HCT116 (cell line): ENCODE results near the gene CLASP1. TPM values are rescaled to one million over a fixed set of nuclear protein-coding genes. Genes with fewer than 3 reads are reported as not detected.

Source experiments
- ATAC-seq: fragments of 200-7000 bp; cut with Tn5 transposase; 2 replicates; pipeline ENCODE4 v1.9.1; 2020; ENCODE audit warnings: mild to moderate bottlenecking, moderate library complexity
- BruUV-seq: library from RNA; stranded (reverse); fragments of 400-500 nt; replicated peaks from 2 replicates; lab custom pipeline; 2021; lab: Mats Ljungman, UMichigan
- CTCF ChIA-PET: fragments of 300-600 bp; sonication (Branson Sonifier 250); formaldehyde crosslinking; loops from one replicate; lab custom pipeline; 2021; ENCODE audit warnings: antibody characterized with exemption; lab: Charles Lee
- POLR2A ChIA-PET: fragments of 300-600, 350-600 bp; sonication (Branson Sonifier 250); formaldehyde crosslinking; loops from one replicate; lab custom pipeline; 2021; ENCODE audit warnings: antibody characterized with exemption; lab: Charles Lee
- RAD21 ChIA-PET, 2 experiments: fragments of 300-600 bp; sonication (Branson Sonifier 250); formaldehyde crosslinking; loops; one replicate each; lab custom pipeline; 2023; ENCODE audit warnings: low total read pairs in 2 of 2; ENCODE audit not compliant: uncharacterized antibody in 2 of 2, unreplicated experiment in 2 of 2, low non-redundant PET in 1 of 2; lab: Charles Lee
- DNase-seq: peaks from one replicate; pipeline ENCODE4 v3.0.0-alpha.2; 2010; ENCODE audit warnings: low read depth, low spot score
- H2AFZ ChIP-seq: fragments of 200-600 bp; shearing (Covaris generic), sonication (generic); 2 replicates; pipeline ENCODE4 v1.6.1; 2017; ENCODE audit warnings: low read depth, mixed run types, mixed read lengths, antibody characterized with exemption, low read length; ENCODE audit not compliant: poor library complexity, severe bottlenecking
- H3K27ac ChIP-seq: 2 replicates; pipeline ENCODE4 v1.5.1; 2012; ENCODE audit warnings: low read depth, low read length
- H3K27me3 ChIP-seq: fragments of 200-600 bp; sonication (generic); 2 replicates; pipeline ENCODE4 v1.6.1; 2016; ENCODE audit warnings: mixed run types, low read length, mixed read lengths; ENCODE audit not compliant: insufficient read depth
- H3K36me3 ChIP-seq, 2 experiments: fragments of 200-500 bp in 1 of 2; fragments of 200-600 bp in 1 of 2; sonication (Bioruptor generic) in 1 of 2; sonication (generic) in 1 of 2; 2 replicates each; pipeline versions ENCODE4 v1.5.1 to v1.6.1; 2014 to 2016; ENCODE audit warnings: low read length in 2 of 2, inconsistent platforms in 1 of 2, mixed read lengths in 1 of 2, mixed run types in 1 of 2; ENCODE audit not compliant: insufficient read depth in 2 of 2, control insufficient read depth in 1 of 2
- H3K4me1 ChIP-seq, 2 experiments: fragments of 200-600 bp in 1 of 2; sonication (generic) in 1 of 2; 2 replicates each; pipeline versions ENCODE4 v1.5.1 to v1.6.1; 2012 to 2017; ENCODE audit warnings: low read length in 2 of 2, inconsistent platforms in 1 of 2, mild to moderate bottlenecking in 1 of 2, mixed read lengths in 1 of 2, mixed run types in 1 of 2, moderate library complexity in 1 of 2; ENCODE audit not compliant: insufficient read depth in 2 of 2, control insufficient read depth in 1 of 2
- H3K4me2 ChIP-seq: fragments of 200-600 bp; sonication (generic); 2 replicates; pipeline ENCODE4 v1.6.1; 2017; ENCODE audit warnings: mixed run types, low read length, mixed read lengths
- H3K4me3 ChIP-seq, 2 experiments: fragments of 200-600 bp in 1 of 2; sonication (generic) in 1 of 2; replicated peaks in 1 of 2; 2 replicates each; pipeline ENCODE4 v1.5.1; 2011 to 2016; ENCODE audit warnings: low read length in 2 of 2, control low read depth in 1 of 2, low read depth in 1 of 2, mild to moderate bottlenecking in 1 of 2, mixed read lengths in 1 of 2, mixed run types in 1 of 2
- H3K79me2 ChIP-seq: fragments of 200-600 bp; sonication (generic); 2 replicates; pipeline ENCODE4 v1.6.1; 2017; ENCODE audit warnings: mild to moderate bottlenecking, mixed run types, low read length, moderate library complexity, mixed read lengths; ENCODE audit not compliant: insufficient read depth
- H3K9ac ChIP-seq: fragments of 200-600 bp; sonication (generic); 2 replicates; pipeline ENCODE4 v1.6.1; 2016; ENCODE audit warnings: low read length, mixed read lengths
- H3K9me2 ChIP-seq: fragments of 200-600 bp; sonication (generic), shearing (Covaris generic); 2 replicates; pipeline ENCODE4 v1.6.1; 2017; ENCODE audit warnings: mixed run types, mild to moderate bottlenecking, moderate library complexity; ENCODE audit not compliant: insufficient read depth
- H3K9me3 ChIP-seq, 2 experiments: fragments of 200-500 bp in 1 of 2; fragments of 200-600 bp in 1 of 2; sonication (Bioruptor generic) in 1 of 2; sonication (generic) in 1 of 2; 2 replicates each; pipeline ENCODE4 v1.6.1; 2014 to 2017; ENCODE audit warnings: low read length in 2 of 2, mixed read lengths in 2 of 2, inconsistent platforms in 1 of 2, low read depth in 1 of 2, mild to moderate bottlenecking in 1 of 2, mixed run types in 1 of 2, moderate library complexity in 1 of 2; ENCODE audit not compliant: control insufficient read depth in 1 of 2, insufficient read depth in 1 of 2
- H4K20me1 ChIP-seq: fragments of 200-600 bp; sonication (generic), shearing (Covaris generic); 2 replicates; pipeline ENCODE4 v1.6.1; 2017; ENCODE audit warnings: mixed run types, mild to moderate bottlenecking, moderate library complexity; ENCODE audit not compliant: insufficient read depth
- ATF3 ChIP-seq: IDR thresholded peaks from 2 replicates; pipeline ENCODE4 v1.6.1; 2012
- CBX3 ChIP-seq: IDR thresholded peaks from 2 replicates; pipeline ENCODE4 v1.6.1; 2012; ENCODE audit warnings: low read depth
- CEBPB ChIP-seq: IDR thresholded peaks from 2 replicates; pipeline ENCODE4 v1.6.1; 2012; ENCODE audit warnings: low read depth
- EGR1 ChIP-seq: IDR thresholded peaks from 2 replicates; pipeline ENCODE4 v1.6.1; 2012; ENCODE audit warnings: low read depth
- ELF1 ChIP-seq: IDR thresholded peaks from 2 replicates; pipeline ENCODE4 v1.6.1; 2012; ENCODE audit warnings: low read depth, borderline replicate concordance
- EZH2 ChIP-seq: fragments of 200-600 bp; sonication (generic); IDR thresholded peaks from 2 replicates; pipeline ENCODE4 v1.6.1; 2017; ENCODE audit warnings: antibody characterized with exemption, mixed run types
- EZH2phosphoT487 ChIP-seq: fragments of 200-600 bp; IDR thresholded peaks from 2 replicates; pipeline ENCODE4 v1.6.1; 2018; ENCODE audit warnings: antibody characterized with exemption, borderline replicate concordance
- FOSL1 ChIP-seq: IDR thresholded peaks from 2 replicates; pipeline ENCODE4 v1.6.1; 2012; ENCODE audit warnings: low read depth
- POLR2A ChIP-seq: IDR thresholded peaks from 2 replicates; pipeline ENCODE4 v1.7.0; 2011; ENCODE audit warnings: borderline replicate concordance; ENCODE audit not compliant: insufficient read depth, insufficient read length; ENCODE audit errors: extremely low read depth
- POLR2AphosphoS5 ChIP-seq: IDR thresholded peaks from 2 replicates; pipeline ENCODE4 v1.6.1; 2011; ENCODE audit warnings: mild to moderate bottlenecking, low read depth, low read length, moderate library complexity
- RAD21 ChIP-seq: IDR thresholded peaks from 2 replicates; pipeline ENCODE4 v1.6.1; 2012; ENCODE audit warnings: low read depth, mild to moderate bottlenecking
- REST ChIP-seq: IDR thresholded peaks from 2 replicates; pipeline ENCODE4 v1.6.1; 2012; ENCODE audit warnings: low read depth
- SIN3A ChIP-seq: IDR thresholded peaks from 2 replicates; pipeline ENCODE4 v1.6.1; 2012; ENCODE audit warnings: low read depth
- TCF7L2 ChIP-seq: IDR thresholded peaks from 2 replicates; pipeline ENCODE4 v1.7.0; 2011; ENCODE audit warnings: borderline replicate concordance, inconsistent platforms; ENCODE audit not compliant: insufficient read depth, insufficient read length; ENCODE audit errors: extremely low read depth
- ZBTB33 ChIP-seq: IDR thresholded peaks from 2 replicates; pipeline ENCODE4 v1.6.1; 2011; ENCODE audit warnings: mild to moderate bottlenecking, low read length, moderate library complexity; ENCODE audit not compliant: insufficient replicate concordance; ENCODE audit errors: extremely low read depth
- ZFX ChIP-seq: fragments of 450-650 bp; IDR thresholded peaks from 2 replicates; pipeline ENCODE4 v1.6.1; 2017
- ZNF274 ChIP-seq: fragments of 200-500 bp; sonication (Bioruptor generic); IDR thresholded peaks from 2 replicates; pipeline ENCODE4 v1.6.1; 2014; ENCODE audit warnings: mild to moderate bottlenecking, low read depth, low read length, inconsistent platforms
- intact Hi-C: fragments of 100-400 bp; cut with micrococcal nuclease; formaldehyde crosslinking; loops from 2 replicates; pipeline ENCODE4 v1.10.0; 2022
- total RNA-seq: library from RNA; stranded (reverse); gene quantifications from one replicate; pipeline ENCODE4 v1.2.1, GENCODE V29; 2021; ENCODE audit not compliant: unreplicated experiment

The CLASP1 gene
- total RNA-seq, 1 experiment from 2014 or later: 41.9 TPM

GRCh38 chr2:121582272-121582671 is 67.0 kb downstream of the CLASP1 start:
- CTCF ChIA-PET: no interaction called here
- H4K20me1 ChIP-seq: 0 out of 2 replicates have a peak, but pooled peaks cover 5% of the 10 kb centered on the region
- BruUV-seq: no TSS peak

GRCh38 chr2:121579309-121579708 is 70.0 kb downstream of the CLASP1 start:
- ChIA-PET POLR2A (no interaction called here), CTCF (no interaction called here), RAD21 (no interaction called here)
- Histone ChIP-seq H4K20me1 (0 out of 2 replicates have a peak, but pooled peaks cover 5% of the 10 kb centered on the region), H3K36me3 (no peaks in the 10 kb centered on the region), H3K9me3 (no peaks in the 10 kb centered on the region), H3K27me3 (no peaks in the 10 kb centered on the region), H3K4me3 (no peak overlapping the region), H3K9ac (no peak overlapping the region), H2AFZ (no peak overlapping the region), H3K79me2 (peaks cover 33% of the 10 kb centered on the region), H3K27ac (no peak overlapping the region), H3K4me2 (no peak overlapping the region), H3K9me2 (no peaks in the 10 kb centered on the region), H3K4me1 (peaks cover 14 to 15% of the 10 kb centered on the region in 2 experiments)
- intact Hi-C loops: no loop called here
- no TSS peak for BruUV-seq
- no peak for DNase-seq
- no peak for ATAC-seq
- TF ChIP-seq ZNF274 (no peak), RAD21 (no peak), SIN3A (no peak), ELF1 (no peak), EZH2 (no peak), EZH2phosphoT487 (no peak), CBX3 (no peak), ZFX (no peak), REST (no peak), POLR2AphosphoS5 (no peak), POLR2A (no peak), ATF3 (no peak), ZBTB33 (no peak)

More at GRCh38 chr2:121582272-121582671, 67.0 kb downstream of the CLASP1 start:
- Histone ChIP-seq H3K36me3 (no peaks in the 10 kb centered on the region), H3K4me1 (no peaks in the 10 kb centered on the region; a peak in 1 of 4 replicates)
- ATAC-seq: no peak
- TF ChIP-seq ZNF274: no peak
- TF ChIP-seq CEBPB: no peak
- TF ChIP-seq ELF1: no peak
- TF ChIP-seq SIN3A: no peak
- no peak for TF ChIP-seq EZH2
- no peak for TF ChIP-seq EGR1
- no peak for TF ChIP-seq FOSL1
- no peak for TF ChIP-seq TCF7L2
- TF ChIP-seq, all 23 proteins: peak for 0
- POLR2A ChIA-PET: no interaction called here
- H3K79me2 ChIP-seq: peaks cover 18% of the 10 kb centered on the region
- no peak overlapping the region for H3K4me3 ChIP-seq
- H2AFZ ChIP-seq: no peak overlapping the region
- DNase-seq: no peak
- RAD21 ChIA-PET: no interaction called here
- H3K9me2 ChIP-seq: no peaks in the 10 kb centered on the region
- intact Hi-C loops: no loop called here
- H3K9ac ChIP-seq: no peak overlapping the region
- H3K4me2 ChIP-seq: no peak overlapping the region
- no peaks in the 10 kb centered on the region for H3K27me3 ChIP-seq
- H3K9me3 ChIP-seq: no peaks in the 10 kb centered on the region
- H3K27ac ChIP-seq: no peak overlapping the region
